ENCODE measurements around the gene SNAPC2.

GRCh38 chr19:7928334-7928706 lies 8.2 kb downstream of the SNAPC2 start:
- no peak for TF ChIP-seq EZH2 (IDR thresholded peaks at IDR 0.05; ENCODE audit: insufficient read depth, poor library complexity, severe bottlenecking)
- no peak for TF ChIP-seq EZH2phosphoT487 (IDR thresholded peaks at IDR 0.05; ENCODE audit: insufficient read depth, low read depth)
